ENCODE data around the gene CAMKV. TPM values are rescaled to one million over a fixed set of nuclear protein-coding genes. Genes with fewer than 3 reads are reported as not detected.

Gene CAMKV
- total RNA-seq, 2 donors from 2014 or later = not detected

GRCh38 chr3:49876567-49876966 lies 6.9 kb upstream of the CAMKV start:
- no peak overlapping the region for H3K4me3 ChIP-seq
- H3K27ac ChIP-seq = no peak overlapping the region
- H3K36me3 ChIP-seq = no peaks in the 10 kb centered on the region
- peaks cover 0 to 12% of the 10 kb centered on the region in 2 donors for H3K4me1 ChIP-seq
- DNase-seq (ENCODE audit: low spot score) = no peak
- no peak for TF ChIP-seq CTCF (IDR thresholded peaks at IDR 0.05)
- H3K27me3 ChIP-seq = no peaks in the 10 kb centered on the region
- no peaks in the 10 kb centered on the region for H3K9me3 ChIP-seq

GRCh38 chr3:49873623-49874022 lies 3.9 kb upstream of the CAMKV start:
- H3K4me1 ChIP-seq = peaks cover 0 to 14% of the 10 kb centered on the region in 2 donors
- TF ChIP-seq CTCF (IDR thresholded peaks at IDR 0.05) = no peak
- H3K27ac ChIP-seq = no peak overlapping the region
- no peaks in the 10 kb centered on the region for H3K9me3 ChIP-seq
- no peak for DNase-seq (ENCODE audit: low spot score)
- H3K4me3 ChIP-seq = no peak overlapping the region
- no peaks in the 10 kb centered on the region for H3K36me3 ChIP-seq
- H3K27me3 ChIP-seq = peaks cover 4 to 18% of the 10 kb centered on the region in 2 donors

- no peaks in the 10 kb centered on the region for H3K9me3 ChIP-seq
- H3K36me3 ChIP-seq = no peaks in the 10 kb centered on the region
- H3K27me3 ChIP-seq = peaks cover 9 to 19% of the 10 kb centered on the region in 2 donors
- no peak overlapping the region for H3K4me3 ChIP-seq
- no peak overlapping the region for H3K27ac ChIP-seq
- H3K4me1 ChIP-seq = peaks cover 0 to 14% of the 10 kb centered on the region in 2 donors
- no peak for DNase-seq (ENCODE audit: low spot score)
- TF ChIP-seq CTCF (IDR thresholded peaks at IDR 0.05) = no peak
Observed at GRCh38 chr3:49872801-49873281, 3.1 kb upstream of the CAMKV start.

- TF ChIP-seq CTCF (IDR thresholded peaks at IDR 0.05) = no peak
Observed at GRCh38 chr3:49871531-49872153, 1.9 kb upstream of the CAMKV start.

GRCh38 chr3:49868862-49869466 lies 742 bp downstream of the CAMKV start:
- Histone ChIP-seq H3K27me3 (peaks cover 9 to 19% of the 10 kb centered on the region in 2 donors), H3K4me3 (peak overlapping the region in 1 of 2 donors; percentile 43)
- DNase-seq (ENCODE audit: low spot score) = no peak

More at GRCh38 chr3:49871531-49872153, 1.9 kb upstream of the CAMKV start:
- Histone ChIP-seq H3K27ac (no peak overlapping the region), H3K27me3 (peaks cover 9 to 19% of the 10 kb centered on the region in 2 donors), H3K9me3 (no peaks in the 10 kb centered on the region), H3K4me3 (no peak overlapping the region), H3K36me3 (no peaks in the 10 kb centered on the region), H3K4me1 (peaks cover 0 to 14% of the 10 kb centered on the region in 2 donors)
- DNase-seq (ENCODE audit: low spot score) = no peak

More at GRCh38 chr3:49868862-49869466, 742 bp downstream of the CAMKV start:
- no peaks in the 10 kb centered on the region for H3K9me3 ChIP-seq
- H3K27ac ChIP-seq = no peak overlapping the region
- no peak for TF ChIP-seq CTCF (IDR thresholded peaks at IDR 0.05)
- H3K36me3 ChIP-seq = no peaks in the 10 kb centered on the region
- peaks cover 0 to 14% of the 10 kb centered on the region in 2 donors for H3K4me1 ChIP-seq
